Prostate gland (tissue), 2 donors: Measurements from ENCODE around the gene CACNA1F.

ENCODE experiments used
- CTCF ChIP-seq, 4 experiments: fragments of 200-600 bp in 2 of 4; fragments of 450-650 bp in 2 of 4; sonication (generic) in 2 of 4; IDR thresholded peaks; 1 replicate in 3 of 4; 2 replicates in 1 of 4; pipeline ENCODE4 v1.5.1; 2016 to 2019; ENCODE audit warnings: antibody characterized with exemption in 4 of 4, mild to moderate bottlenecking in 2 of 4, moderate library complexity in 2 of 4
- POLR2A ChIP-seq: fragments of 450-650 bp; IDR thresholded peaks from one replicate; pipeline ENCODE4 v1.6.1; 2016; ENCODE audit warnings: antibody characterized with exemption, mild to moderate bottlenecking

GRCh38 chrX:49250066-49250465, 16.9 kb upstream of the CACNA1F start:
- TF ChIP-seq POLR2A = no peak
- TF ChIP-seq CTCF (IDR thresholded peaks at IDR 0.05) = no peak
